K562 (cell line): ENCODE results near the gene ZNF565. TPM values are rescaled to one million over a fixed set of nuclear protein-coding genes. Genes with fewer than 3 reads are reported as not detected.

ENCODE experiments used
- ATF6 ChIP-seq: sonication (generic); formaldehyde crosslinking; IDR thresholded peaks from 2 replicates; pipeline ENCODE4 v1.4.0; 2020; ENCODE audit warnings: mild to moderate bottlenecking, missing genetic modification reagents
- BRF2 ChIP-seq: IDR thresholded peaks from 3 replicates; pipeline ENCODE4 v1.6.1; 2011; ENCODE audit warnings: borderline replicate concordance, mild to moderate bottlenecking; ENCODE audit not compliant: insufficient read length, insufficient read depth
- CBX3 ChIP-seq, 2 experiments: IDR thresholded peaks; 1 replicate in 1 of 2; 2 replicates in 1 of 2; pipeline ENCODE4 v1.6.1; 2012; ENCODE audit warnings: inconsistent platforms in 2 of 2, low read length in 2 of 2, borderline replicate concordance in 1 of 2, control low read depth in 1 of 2
- ETV5 ChIP-seq: sonication (generic); formaldehyde crosslinking; IDR thresholded peaks from 2 replicates; pipeline ENCODE4 v1.4.0; 2020; ENCODE audit warnings: low read depth, mild to moderate bottlenecking, missing genetic modification reagents
- FOXJ2 ChIP-seq: fragments of 200-800 bp; sonication (Bioruptor generic); IDR thresholded peaks from 2 replicates; pipeline ENCODE4 v1.6.1; 2016; ENCODE audit warnings: missing genetic modification characterization, missing compliant biosample characterization
- HMBOX1 ChIP-seq: sonication (generic); IDR thresholded peaks from 2 replicates; pipeline ENCODE4 v1.6.1; 2016
- HOMEZ ChIP-seq: fragments of 250-450 bp; sonication (Bioruptor Pico); IDR thresholded peaks from 2 replicates; pipeline ENCODE4 v1.4.0; 2020; ENCODE audit warnings: mild to moderate bottlenecking, moderate library complexity
- KDM5B ChIP-seq: fragments of 200-600 bp; sonication (generic); IDR thresholded peaks from 2 replicates; pipeline ENCODE4 v1.6.1; 2012; ENCODE audit warnings: low read depth, mild to moderate bottlenecking, moderate library complexity, low read length, control low read depth, inconsistent platforms; ENCODE audit not compliant: insufficient replicate concordance
- MED1 ChIP-seq: sonication (generic); formaldehyde crosslinking; IDR thresholded peaks from 2 replicates; pipeline ENCODE4 v1.8.1; 2023; ENCODE audit warnings: missing genetic modification reagents, borderline replicate concordance
- MTA2 ChIP-seq: fragments of 450-650 bp; IDR thresholded peaks from 2 replicates; pipeline ENCODE4 v1.6.1; 2016; ENCODE audit warnings: low read depth
- PATZ1 ChIP-seq: fragments of 250-450 bp; sonication (Bioruptor Pico); IDR thresholded peaks from 2 replicates; pipeline ENCODE4 v1.5.0; 2020; ENCODE audit warnings: mild to moderate bottlenecking, borderline replicate concordance
- PHF8 ChIP-seq: fragments of 200-600 bp; sonication (generic); IDR thresholded peaks from 2 replicates; pipeline ENCODE4 v1.6.1; 2012; ENCODE audit warnings: mixed run types, mild to moderate bottlenecking, inconsistent platforms, low read length, moderate library complexity, borderline replicate concordance
- RFX5 ChIP-seq: IDR thresholded peaks from 2 replicates; pipeline ENCODE4 v1.6.1; 2011; ENCODE audit warnings: low read depth, mild to moderate bottlenecking, improper control_type of control experiment, low read length
- ZBTB34 ChIP-seq: fragments of 250-450 bp; sonication (Bioruptor Pico); IDR thresholded peaks from 2 replicates; pipeline ENCODE4 v1.8.0; 2021; ENCODE audit warnings: mild to moderate bottlenecking, moderate library complexity
- ZC3H8 ChIP-seq: fragments of 450-650 bp; IDR thresholded peaks from 2 replicates; pipeline ENCODE4 v1.6.1; 2017
- ZNF184 ChIP-seq: sonication (generic); formaldehyde crosslinking; IDR thresholded peaks from 2 replicates; pipeline ENCODE4 v1.5.0; 2020; ENCODE audit warnings: missing genetic modification reagents
- polyA plus RNA-seq, 8 experiments: library from polyadenylated mRNA; depleted of rRNA in 4 of 8; stranded (reverse) in 5 of 8; unstranded in 3 of 8; fragments of >200 nt; fragmentation: Nextera tagmentation in 2 of 8; fragmentation: Illumina TruSeq in 1 of 8; extraction: Ambion mirVana in 2 of 8; extraction: Trizol in 1 of 8; gene quantifications; 2 replicates each; pipeline versions ENCODE4 v1.2.1 to v1.2.3, GENCODE V29; 2011 to 2014; ENCODE audit warnings: inconsistent platforms in 1 of 8, missing spikeins in 1 of 8
- total RNA-seq, 7 experiments: library from RNA; depleted of rRNA in 6 of 7; stranded (reverse); fragments of >200 nt in 6 of 7; fragmentation: Illumina TruSeq in 2 of 7; extraction: Trizol in 2 of 7; gene quantifications; 2 replicates each; pipeline versions ENCODE4 v1.2.1 to v1.2.3, GENCODE V29; 2011 to 2021; ENCODE audit warnings: low replicate concordance in 1 of 7

Gene ZNF565
- total and polyA plus RNA-seq, 9 of the 15 experiments (the other 6 are each of a cell fraction or from before 2014, with no cell fraction given): 1.3 to 3.2 (median 2.6) TPM

- no peak for TF ChIP-seq HMBOX1
- TF ChIP-seq ZBTB34 (CRISPR knock-in tag): no peak
- peak; percentile 89; the same call in 1 of the 2 replicates for TF ChIP-seq PHF8
- TF ChIP-seq ATF6 (CRISPR knock-in tag): no peak
- no peak for TF ChIP-seq ZNF184 (CRISPR knock-in tag)
- TF ChIP-seq PATZ1 (CRISPR knock-in tag): no peak
- TF ChIP-seq BRF2: no peak
- no peak for TF ChIP-seq FOXJ2 (tag)
- no peak for TF ChIP-seq MED1 (CRISPR knock-in tag)
- TF ChIP-seq ETV5: peak; percentile 69; the same call in 1 of the 2 replicates
- no peak for TF ChIP-seq ZC3H8
- TF ChIP-seq KDM5B: no peak
- no peak for TF ChIP-seq HOMEZ (CRISPR knock-in tag)
- no peak for TF ChIP-seq CBX3 (IDR thresholded peaks at IDR 0.05; ENCODE audit: borderline replicate concordance in 1 of 2, low read length in 2 of 2)
- no peak for TF ChIP-seq RFX5
- no peak for TF ChIP-seq MTA2
These were observed 1.0 kb upstream of the ZNF565 start (continued) for GRCh38 chr19:36215276-36216123.
